HG03565 (cell line): ENCODE results near the gene GTF2IRD1.

ENCODE experiments used
- ATAC-seq: cut with Tn5 transposase; IDR thresholded peaks from one replicate; pipeline ENCODE4 v1.9.1; 2021; ENCODE audit warnings: mild to moderate bottlenecking, moderate library complexity; ENCODE audit not compliant: unreplicated experiment

The GTF2IRD1 gene

DNA sequence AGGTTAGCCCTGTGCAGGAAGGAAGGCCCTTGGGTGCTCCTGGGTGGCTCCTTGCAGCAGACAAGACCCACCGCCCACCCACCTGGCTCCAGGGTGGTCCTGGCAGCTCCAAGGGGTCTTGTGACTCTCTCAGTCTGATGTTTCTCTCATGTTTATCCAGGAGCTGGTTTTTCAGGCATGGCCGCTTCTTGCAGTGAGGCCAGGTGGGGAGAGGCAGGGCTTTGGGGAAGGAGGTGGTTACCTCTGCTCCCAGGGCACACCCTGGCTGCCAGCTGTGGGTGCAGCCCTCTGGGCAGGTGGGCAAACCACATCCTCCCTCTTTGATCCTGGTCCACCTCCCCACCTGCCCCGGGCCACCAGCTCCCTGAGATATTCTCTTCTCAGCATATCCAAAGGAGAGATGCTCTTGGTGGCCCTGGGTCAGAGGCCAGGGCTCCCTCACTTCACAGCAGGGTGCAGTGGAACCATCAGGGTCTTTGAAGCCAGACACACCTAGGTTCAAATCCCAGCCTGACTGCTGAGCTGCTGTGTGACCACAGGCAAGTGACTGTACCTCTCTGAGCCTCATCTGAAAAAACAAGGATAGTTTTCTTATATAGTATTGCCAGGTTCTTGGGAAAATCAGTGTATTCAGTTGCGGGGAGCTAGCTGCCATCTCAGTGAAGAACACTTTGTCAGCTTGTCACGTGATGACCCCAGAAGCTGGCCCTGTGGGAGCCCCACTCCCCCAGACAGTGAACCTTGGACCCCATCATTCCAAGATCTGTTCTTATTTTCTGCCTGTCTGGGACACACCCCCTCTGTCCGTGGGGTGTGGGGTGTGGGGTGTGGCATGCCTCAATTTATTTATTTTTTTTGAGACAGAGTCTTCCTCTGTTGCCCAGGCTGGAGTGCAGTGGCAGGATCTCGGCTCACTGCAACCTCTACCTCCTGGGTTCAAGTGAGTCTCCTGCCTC, 11.5 kb downstream of the GTF2IRD1 start:
- ATAC-seq, result no peak

DNA sequence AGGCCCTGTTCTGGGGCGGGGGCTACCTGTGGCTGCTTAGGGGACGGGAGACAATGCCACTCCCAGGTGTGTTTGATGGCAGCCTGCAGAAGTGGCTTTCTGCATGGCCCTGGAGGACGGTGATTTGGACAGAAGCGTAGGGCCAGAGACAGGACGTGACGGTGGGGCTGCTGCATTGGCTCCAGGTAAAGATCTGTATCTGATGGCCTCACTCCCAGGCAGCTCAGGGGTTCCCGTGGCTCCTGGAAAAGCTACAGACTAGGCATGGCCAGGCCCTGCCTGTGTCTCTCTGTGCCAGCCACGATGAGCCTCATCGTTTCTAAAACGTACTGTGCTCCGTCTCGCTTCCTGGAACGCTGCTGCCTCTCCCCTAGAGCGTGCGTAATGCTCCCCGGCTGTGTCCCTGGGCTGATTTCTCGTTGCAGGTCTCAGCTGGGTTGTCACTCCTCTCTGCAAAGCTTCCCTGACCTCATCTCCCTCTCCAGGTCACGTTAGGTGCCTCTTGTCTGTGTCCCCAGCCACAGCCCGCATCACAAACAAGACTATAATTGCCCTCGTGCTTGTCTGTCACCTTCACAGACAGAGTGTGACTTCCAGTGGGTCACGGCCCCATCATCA, 12.6 kb downstream of the GTF2IRD1 start:
- ATAC-seq, result no peak

DNA sequence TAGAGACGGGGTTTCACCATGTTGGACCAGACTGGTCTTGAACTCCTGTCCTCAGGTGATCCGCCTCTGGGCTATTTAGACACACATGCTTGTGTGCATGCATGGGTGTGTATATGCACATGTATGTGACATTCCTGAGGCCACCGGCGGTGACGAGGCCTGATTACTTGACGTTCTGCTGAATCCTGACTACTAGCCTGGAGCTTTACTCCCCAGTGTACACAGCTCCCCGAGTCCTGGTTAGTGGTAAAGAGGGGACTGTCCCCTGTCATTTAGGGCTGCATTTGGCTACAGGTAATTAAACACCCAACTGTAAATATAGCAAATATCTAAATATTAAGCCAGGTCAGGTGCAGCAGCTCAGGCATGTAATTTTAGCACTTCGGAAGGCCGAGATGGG, 14.2 kb downstream of the GTF2IRD1 start:
- no peak for ATAC-seq

DNA sequence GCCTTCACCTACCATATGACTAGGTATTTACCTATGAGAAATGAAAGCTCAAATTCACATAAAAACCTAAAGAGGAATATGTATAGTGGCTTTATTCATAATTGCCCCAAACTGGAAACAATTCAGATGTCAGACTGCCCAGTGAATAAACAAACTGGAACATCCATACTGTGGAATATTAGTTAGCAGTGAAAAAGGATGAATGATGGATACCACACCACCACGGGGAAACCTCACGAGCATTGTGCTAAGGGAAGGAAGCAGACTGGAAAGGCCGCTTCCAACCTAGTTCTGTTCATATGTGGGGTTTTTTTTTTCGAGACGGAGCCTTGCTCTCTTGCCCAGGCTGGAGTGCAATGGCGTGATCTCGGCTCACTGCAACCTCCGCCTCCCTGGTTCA, 16.8 kb downstream of the GTF2IRD1 start:
- no peak for ATAC-seq

DNA sequence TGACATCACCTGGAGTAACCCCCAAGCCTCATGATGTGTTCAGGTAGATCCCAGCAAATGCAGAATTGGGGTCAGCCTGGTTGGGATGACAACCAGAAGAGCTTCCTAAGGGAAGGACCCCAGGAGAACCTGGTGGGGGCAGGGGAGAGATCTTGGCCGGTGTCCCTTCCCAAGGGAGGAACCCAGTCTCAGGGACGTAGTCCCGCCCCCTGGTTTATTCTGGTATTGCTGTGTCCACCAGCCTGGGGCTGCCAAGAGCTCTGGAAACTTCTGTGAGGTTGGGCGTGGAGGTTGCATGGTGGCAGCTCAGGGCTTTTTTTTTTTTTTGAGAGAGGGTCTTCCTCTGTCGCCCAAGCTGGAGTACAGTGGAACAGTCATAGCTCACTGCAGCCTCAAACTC, 19.4 kb downstream of the GTF2IRD1 start:
- no peak for ATAC-seq

DNA sequence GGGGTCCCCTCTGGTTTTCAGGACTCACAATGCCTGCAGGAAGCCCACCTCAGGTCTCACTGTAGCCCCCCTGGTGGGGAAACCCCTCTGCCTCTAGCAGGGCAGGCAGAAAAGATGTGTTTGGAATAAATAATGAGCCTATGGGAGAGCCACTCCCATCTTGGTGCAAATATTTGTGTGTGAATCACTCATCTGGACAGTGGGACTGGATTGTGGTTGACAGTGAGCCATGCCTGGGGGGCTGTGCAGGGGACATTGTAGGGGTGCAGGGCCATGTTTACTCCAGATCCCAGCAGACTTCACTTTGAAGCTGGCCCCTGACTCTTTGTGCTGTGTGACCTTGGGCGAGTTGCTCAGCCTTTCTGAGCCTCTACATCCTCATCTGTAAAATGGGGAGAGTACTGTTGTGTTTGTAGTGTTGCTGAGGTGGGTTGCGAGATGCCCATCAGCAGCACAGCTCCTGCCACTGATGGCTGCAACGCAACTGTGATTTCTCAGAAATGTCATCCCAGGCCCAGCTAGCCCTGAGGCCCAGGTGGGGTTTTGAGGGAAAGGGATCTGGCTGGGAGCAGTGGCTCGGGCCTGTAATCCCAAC, 20.7 kb downstream of the GTF2IRD1 start:
- ATAC-seq, result no peak

DNA sequence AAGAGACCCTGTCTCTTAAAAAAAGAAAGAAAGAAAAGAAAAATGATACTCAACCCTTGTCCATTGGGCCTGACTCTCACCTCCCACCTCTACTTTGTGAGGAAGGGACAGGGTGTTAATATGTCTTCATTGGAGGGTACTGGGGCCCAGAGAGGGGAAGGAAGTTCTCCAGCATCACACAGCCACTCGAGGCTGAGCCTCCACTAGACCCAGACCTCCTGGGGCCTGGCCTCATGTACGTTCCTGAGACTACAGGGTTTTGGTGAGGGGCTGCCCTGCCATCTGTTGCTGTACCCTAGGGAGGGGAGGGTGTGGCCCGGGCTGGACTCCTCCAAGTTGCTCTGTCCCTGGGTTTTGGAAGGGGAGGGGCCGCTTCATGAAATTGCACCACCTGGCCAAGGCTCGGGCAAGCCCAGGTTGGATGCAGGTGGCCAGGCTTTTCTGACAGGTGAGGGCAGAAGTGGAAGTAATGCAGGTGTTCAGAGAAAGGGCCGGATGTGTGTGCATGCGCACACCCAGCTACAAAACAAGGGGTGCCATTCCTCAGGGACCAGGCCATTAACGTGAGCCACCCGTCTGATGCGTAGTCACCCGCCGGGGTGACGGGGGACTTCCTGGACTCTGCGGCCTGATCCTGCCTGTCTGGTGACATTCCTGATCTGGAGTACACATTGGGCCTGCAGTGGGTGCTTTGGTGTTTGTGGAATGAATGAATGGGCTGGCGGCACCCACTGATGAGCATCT, 21.7 kb downstream of the GTF2IRD1 start:
- ATAC-seq, result no peak

DNA sequence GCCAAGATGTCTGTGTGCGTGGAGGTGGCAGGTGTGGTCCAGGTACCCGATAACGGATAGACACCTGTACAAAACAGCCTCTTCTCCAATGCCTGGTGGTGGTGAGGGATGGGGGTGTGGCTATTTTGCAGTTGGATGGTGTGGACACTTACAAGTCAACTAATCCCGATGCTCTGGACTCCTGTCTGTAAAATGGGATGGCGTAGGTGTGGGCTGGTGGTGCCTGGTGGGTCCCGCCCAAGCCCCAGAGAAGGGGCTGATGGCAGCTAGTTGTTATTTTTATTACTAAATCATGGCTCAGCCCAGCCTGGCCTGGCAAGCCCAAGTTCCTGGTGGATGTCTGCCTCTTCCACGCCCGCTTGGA, 22.3 kb downstream of the GTF2IRD1 start:
- ATAC-seq, result no peak

DNA sequence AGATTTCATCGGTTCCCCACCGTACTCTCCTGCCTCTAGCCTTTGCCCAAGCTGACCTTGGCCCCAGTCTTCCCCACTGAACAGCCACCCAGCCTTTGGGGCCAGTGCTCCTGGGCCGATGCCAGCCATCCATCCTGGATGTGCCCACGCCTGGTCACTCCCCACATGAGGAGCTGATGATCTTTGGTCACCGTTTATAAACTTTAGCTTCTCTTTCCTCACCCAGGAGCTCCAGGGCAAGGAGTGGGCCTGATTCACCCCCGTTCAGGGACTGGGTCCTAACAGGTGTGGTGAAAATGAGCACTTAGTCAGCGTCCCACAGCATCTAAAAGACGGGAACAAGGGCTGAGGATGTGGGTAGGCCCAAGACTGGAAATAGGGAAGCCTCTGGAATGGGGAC, 22.9 kb downstream of the GTF2IRD1 start:
- no peak for ATAC-seq

DNA sequence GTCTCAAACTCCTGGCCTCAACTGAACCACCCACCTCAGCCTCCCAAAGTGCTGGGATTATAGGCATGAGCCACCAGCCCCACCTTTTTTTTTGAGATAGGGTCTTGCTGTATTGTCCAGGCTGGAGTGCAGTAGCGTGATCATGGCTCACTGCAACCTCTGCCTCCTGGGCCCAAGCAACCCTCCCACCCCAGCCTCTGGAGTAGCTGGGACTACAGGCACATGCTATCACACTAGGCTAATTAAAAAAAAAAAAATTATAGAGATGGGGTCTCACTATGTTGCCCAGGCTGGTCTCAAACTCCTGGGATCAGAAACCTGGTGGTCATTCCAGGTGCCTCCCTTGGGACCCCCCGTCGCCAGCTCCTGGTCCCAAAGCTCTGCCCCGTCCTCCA, 25.0 kb downstream of the GTF2IRD1 start:
- ATAC-seq, result no peak

DNA sequence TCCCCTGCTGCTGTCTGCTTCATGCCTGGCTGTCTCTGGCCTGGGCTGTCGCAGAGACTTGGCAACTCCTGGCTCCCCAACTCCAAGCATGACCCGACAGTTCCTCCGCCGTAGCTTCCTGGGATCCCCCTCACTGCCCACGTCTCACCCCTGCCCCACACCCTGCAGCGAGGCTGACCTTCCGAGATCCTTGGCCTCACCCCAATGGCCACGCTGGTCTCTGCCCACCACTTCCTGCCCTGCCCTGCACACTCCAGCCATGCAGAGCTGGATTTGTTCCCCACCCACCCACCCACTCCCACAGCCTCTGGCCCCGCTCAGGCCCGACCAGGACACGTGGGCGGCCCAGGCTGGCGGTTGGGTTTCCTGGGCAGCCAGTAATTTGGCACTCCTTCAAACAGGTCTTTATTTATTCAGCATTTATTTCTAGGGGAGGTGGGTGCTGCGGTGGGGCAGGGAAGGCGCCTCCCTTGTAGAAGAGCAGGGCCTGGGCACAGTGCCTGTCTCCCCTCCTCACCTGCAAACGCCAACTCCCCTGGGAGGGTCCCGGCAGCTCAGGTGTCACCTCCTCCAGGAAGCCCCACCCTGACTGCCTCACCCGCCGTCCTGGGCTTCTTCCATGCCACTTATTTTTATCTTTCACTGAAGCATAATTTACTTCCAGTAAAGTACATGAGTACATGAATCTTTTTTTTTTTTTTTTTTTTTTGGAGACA, 25.5 kb downstream of the GTF2IRD1 start:
- no peak for ATAC-seq

DNA sequence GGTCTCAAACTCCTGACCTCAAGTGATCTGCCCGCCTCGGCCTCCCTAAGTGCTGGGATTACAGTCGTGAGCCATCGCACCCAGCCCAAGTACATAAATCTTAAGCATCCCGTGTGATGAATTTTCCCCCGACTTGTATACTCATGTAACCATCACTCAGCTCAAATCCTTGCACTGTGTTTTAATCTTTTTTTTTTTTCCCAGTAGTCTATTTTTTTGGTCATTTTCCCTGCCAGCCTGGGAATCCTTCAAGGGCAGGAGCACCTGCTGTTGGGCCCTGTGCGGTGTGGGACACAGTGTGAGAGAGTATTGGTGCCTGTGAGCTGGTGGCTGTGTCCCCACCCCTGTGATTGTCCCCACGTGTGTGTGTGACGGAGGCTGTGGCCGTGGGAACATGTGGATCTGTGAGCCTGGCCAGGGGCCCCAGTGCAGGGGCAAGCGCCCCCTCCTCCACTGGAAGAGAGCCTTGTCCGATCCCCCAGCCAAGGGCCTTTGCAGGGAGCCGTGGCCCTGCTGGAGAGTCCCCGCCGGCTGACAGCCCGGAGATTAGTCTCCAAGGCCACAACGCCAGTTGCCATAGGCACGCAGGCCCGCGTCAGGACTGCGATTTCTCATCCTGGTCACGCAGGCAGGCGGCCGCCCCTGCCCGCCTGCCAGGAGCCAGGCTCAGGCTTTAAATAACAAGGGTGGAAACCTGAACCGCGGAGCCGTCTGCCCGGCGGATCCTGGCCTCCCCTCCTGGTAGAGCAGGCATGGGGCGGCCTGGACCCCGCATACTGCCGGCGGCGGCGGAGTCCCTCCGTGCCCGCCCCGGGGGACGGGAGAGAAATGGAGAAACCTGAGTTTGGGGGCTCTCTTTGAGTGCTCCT, 26.5 kb downstream of the GTF2IRD1 start:
- ATAC-seq, result no peak

DNA sequence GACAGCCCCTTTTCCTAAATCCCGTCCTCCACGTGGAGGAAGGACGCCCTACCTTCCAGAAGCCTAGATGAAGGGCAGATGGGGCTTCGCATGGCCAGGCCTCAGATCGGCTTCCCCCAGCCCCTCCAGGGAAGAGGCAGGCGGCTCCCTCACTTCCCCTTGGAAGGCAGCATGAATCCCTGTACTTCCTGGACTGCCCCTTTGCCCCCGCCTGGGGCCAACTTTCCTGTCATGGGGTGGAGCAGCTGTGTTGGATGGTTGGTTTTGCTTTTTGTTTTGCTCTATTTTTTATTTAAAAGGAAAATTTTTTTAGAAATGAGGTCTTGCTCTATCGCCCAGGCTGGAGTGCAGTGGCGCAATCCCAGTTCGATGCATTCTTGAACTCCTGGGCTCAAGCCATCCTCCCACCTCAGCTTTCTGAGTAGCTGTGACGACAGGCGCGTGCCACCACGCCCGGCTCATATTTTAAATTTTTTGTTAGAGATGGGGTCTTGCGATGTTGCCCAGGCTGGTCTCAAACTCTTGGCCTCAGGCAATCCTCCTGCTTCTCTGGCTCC, 27.2 kb downstream of the GTF2IRD1 start:
- ATAC-seq, result no peak

DNA sequence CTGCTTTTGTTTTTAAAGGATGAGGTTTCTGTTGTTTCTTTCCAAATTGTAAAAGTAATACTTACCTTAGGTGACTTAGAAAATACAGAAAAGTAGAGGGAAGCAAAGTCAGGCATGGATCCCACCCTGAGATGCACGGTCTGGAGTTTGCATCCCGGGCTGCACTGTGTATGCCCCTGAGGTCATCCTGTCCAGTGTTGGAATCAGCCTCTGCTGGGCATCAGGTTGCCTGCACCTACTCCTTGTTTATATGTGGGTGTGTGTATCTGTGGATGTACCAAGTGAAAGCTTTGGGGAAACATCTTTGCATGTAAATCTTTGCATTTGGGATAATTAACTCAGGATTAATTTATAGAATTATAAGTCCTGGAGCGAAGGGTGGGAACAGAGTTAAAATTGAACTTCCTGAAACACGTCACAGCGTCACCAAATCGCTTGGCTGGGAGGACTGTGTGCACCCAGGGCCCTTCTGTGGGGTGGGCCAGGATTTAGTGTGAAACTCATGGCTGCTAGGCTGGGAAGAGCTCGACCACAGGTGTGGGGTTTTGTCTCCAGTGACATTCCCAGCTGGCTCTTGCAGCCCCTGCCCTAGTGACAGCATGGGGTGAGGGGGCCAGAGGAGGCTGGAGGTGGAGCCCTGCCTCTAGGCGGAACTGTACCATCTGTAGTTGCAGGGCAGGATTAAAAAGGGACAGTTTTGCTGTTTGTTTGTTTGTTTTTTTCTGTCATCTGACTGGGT, 27.9 kb downstream of the GTF2IRD1 start:
- ATAC-seq, result no peak

DNA sequence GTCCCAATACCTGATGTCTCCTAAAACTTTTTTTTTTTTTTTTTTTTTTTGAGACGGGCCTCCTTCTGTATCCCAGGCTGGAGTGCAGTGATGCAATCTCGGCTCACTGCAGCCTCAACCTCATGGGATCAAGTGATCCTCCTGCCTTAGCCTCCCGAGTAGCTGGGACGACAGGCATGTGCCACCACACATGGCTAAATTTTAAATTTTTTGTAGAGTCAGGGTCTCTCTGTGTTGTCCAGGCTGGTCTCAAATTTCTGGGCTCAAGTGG, 28.4 kb downstream of the GTF2IRD1 start:
- ATAC-seq, result no peak

DNA sequence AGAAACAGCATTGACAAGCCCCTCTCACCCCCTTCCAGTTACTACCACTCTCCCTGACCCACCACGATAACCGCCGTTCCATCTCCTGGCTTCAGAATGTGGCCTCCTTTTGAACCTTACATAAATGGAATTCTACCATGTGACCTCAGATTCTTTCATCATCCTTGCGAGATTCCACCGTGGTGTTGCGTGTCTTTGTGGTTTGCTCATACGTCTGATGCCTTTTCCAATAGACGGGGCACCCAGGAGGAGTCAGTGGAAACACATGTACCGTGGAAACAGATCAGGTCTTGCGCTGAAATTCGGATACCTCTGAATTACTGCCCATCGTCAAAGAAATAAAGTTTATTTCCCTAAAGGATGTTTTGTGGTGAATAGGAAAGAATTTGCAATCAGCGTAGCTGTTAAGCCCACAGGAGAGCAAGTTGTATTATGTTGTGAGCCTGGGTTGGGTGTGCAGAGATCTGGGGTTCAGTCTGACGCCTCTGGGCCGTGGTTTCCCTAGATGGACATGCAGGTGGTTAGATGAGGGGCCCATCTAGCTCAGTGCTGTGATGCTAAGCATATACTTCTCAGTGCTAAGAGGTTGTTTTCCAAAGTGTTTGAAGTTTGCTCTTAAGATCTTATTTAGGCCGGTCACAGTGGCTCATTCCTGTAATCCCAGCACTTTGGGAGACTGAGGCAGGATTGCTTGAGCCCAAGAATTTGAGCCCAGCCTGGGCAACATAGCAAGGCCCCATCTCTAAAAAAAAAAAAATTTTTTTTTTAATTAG, 29.1 kb downstream of the GTF2IRD1 start:
- ATAC-seq, result no peak

DNA sequence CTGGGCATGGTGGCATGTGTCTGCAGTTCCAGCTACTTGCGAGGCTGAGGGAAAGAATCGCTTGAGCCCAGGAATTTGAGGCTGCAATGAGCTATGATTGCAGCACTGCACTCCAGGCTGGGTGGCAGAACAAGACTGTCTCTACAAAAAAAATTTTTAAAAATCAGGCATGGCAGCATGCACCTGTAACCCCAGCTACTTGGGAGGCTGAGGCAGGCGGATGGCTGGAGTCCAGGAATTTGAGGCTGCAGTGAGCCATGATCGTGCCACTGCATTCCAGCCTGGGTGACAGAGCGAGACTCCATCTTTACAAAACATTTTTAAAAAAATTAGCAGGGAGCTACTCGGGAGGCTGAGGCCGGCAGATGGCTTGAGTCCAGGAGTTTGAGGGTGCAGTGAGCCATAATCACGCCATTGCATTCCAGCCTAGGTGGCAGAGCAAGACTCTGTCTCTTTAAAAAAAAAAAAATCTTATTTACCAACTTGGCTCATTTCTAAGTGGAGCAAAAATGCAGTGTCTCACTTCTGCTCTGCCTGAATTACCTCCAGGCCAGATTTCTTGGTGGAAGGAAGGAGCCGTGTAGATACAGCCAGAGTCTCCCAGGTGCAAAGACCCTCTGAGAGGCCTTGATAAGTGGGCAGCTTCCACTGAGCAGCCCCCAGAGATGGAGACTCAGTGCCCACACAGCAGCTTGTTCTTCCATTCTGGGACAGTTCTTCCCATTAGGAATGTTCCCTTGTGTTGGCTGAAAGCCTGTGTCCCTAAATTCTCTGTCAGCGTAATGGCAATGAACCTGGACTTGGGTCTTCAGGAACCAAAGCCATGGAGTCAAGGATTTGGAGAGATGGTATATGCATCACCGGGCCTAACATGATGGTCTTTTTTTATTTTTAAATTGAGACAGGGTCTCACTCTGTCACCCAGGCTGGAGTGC, 30.0 kb downstream of the GTF2IRD1 start:
- ATAC-seq, result no peak
